ENCODE measurements around the gene CCDC88A. TPM values are rescaled to one million over a fixed set of nuclear protein-coding genes. Genes with fewer than 3 reads are reported as not detected.
A peak's percentile ranks its signal among the peaks of the same experiment; 100 is the strongest.

The CCDC88A gene
- total RNA-seq, 1 donor from 2014 or later = 66.7 TPM

DNA sequence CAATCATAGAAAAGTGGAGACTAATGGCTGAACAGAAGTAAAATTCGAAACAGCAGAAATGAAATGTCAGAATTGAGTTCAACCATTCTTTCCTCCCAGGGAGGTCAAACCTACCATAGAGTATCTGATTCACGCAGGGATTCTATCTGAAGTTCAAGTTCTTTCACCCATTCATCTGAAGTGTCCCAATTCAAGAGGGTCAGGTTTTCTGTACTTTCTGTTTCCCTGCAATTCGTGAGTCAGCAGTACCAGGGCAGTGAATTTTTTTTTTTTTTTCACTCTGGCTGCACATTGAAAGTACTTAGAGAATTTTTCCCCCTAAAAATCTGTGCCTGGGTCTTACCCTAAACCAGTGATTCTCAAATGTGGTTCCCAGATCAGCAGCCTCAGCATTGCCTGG is 40.9 kb upstream of the CCDC88A start:
- Histone ChIP-seq H3K27ac (ENCODE audit: low read depth, low read length) (no peak overlapping the region), H3K4me3 (ENCODE audit: insufficient read depth, low read depth, low read length) (no peak overlapping the region), H3K36me3 (ENCODE audit: insufficient read depth, low read length) (no peaks in the 10 kb centered on the region), H3K9ac (ENCODE audit: low read length) (no peak overlapping the region), H3K27me3 (ENCODE audit: insufficient read depth, low read length) (no peaks in the 10 kb centered on the region), H2AFZ (ENCODE audit: low read depth, low read length) (no peak overlapping the region), H4K20me1 (ENCODE audit: insufficient read depth, low read length) (no peaks in the 10 kb centered on the region), H3K4me2 (ENCODE audit: low read length) (no peak overlapping the region), H3K9me3 (ENCODE audit: insufficient read depth, low read depth, low read length) (peaks cover 2% of the 10 kb centered on the region), H3K79me2 (ENCODE audit: insufficient read depth, low read length) (no peaks in the 10 kb centered on the region), H3K4me1 (ENCODE audit: insufficient read depth, low read length) (no peaks in the 10 kb centered on the region)
- Mint-ChIP-seq H3K27me3 (ENCODE audit: low read depth, unreplicated experiment) (peaks cover 15% of the 10 kb centered on the region), H3K36me3 (ENCODE audit: low read depth, unreplicated experiment) (no peaks in the 10 kb centered on the region), H3K4me3 (ENCODE audit: unreplicated experiment) (no peak overlapping the region), H3K4me1 (ENCODE audit: low read depth, unreplicated experiment) (peaks cover 2% of the 10 kb centered on the region), H3K27ac (ENCODE audit: unreplicated experiment) (no peak overlapping the region), H3K9me3 (ENCODE audit: unreplicated experiment) (peaks cover 11% of the 10 kb centered on the region)
- TF ChIP-seq CTCF (IDR thresholded peaks at IDR 0.05; ENCODE audit: insufficient read depth, low read depth, low read length) = no peak
- no peak for TF ChIP-seq EZH2 (IDR thresholded peaks at IDR 0.05; ENCODE audit: insufficient read depth, low read length)
- DNase-seq (ENCODE audit: low read depth) (peak; percentile 20), FAIRE-seq (no peak)

GRCh38 chr2:55459714-55460274 is 40.1 kb upstream of the CCDC88A start:
- no peak overlapping the region for H3K27ac ChIP-seq (ENCODE audit: low read depth, low read length)
- H3K4me1 ChIP-seq (ENCODE audit: insufficient read depth, low read length) = no peaks in the 10 kb centered on the region
- no peaks in the 10 kb centered on the region for H3K36me3 ChIP-seq (ENCODE audit: insufficient read depth, low read length)
- Mint-ChIP-seq H3K9me3 (ENCODE audit: unreplicated experiment) (peaks cover 11% of the 10 kb centered on the region), H3K27ac (ENCODE audit: unreplicated experiment) (no peak overlapping the region), H3K4me3 (ENCODE audit: unreplicated experiment) (no peak overlapping the region), H3K36me3 (ENCODE audit: low read depth, unreplicated experiment) (no peaks in the 10 kb centered on the region), H3K27me3 (ENCODE audit: low read depth, unreplicated experiment) (peaks cover 9% of the 10 kb centered on the region), H3K4me1 (ENCODE audit: low read depth, unreplicated experiment) (peaks cover 2% of the 10 kb centered on the region)
- FAIRE-seq (no peak), DNase-seq (ENCODE audit: low read depth) (no peak)
- no peak overlapping the region for H3K9ac ChIP-seq (ENCODE audit: low read length)
- H3K4me3 ChIP-seq (ENCODE audit: insufficient read depth, low read depth, low read length) = no peak overlapping the region
- TF ChIP-seq CTCF (IDR thresholded peaks at IDR 0.05; ENCODE audit: insufficient read depth, low read depth, low read length) (no peak), EZH2 (IDR thresholded peaks at IDR 0.05; ENCODE audit: insufficient read depth, low read length) (no peak)
- no peaks in the 10 kb centered on the region for H3K79me2 ChIP-seq (ENCODE audit: insufficient read depth, low read length)
- no peak overlapping the region for H3K4me2 ChIP-seq (ENCODE audit: low read length)
- H3K9me3 ChIP-seq (ENCODE audit: insufficient read depth, low read depth, low read length) = peaks cover 2% of the 10 kb centered on the region
- H2AFZ ChIP-seq (ENCODE audit: low read depth, low read length) = no peak overlapping the region
- no peaks in the 10 kb centered on the region for H3K27me3 ChIP-seq (ENCODE audit: insufficient read depth, low read length)
- no peaks in the 10 kb centered on the region for H4K20me1 ChIP-seq (ENCODE audit: insufficient read depth, low read length)

DNA sequence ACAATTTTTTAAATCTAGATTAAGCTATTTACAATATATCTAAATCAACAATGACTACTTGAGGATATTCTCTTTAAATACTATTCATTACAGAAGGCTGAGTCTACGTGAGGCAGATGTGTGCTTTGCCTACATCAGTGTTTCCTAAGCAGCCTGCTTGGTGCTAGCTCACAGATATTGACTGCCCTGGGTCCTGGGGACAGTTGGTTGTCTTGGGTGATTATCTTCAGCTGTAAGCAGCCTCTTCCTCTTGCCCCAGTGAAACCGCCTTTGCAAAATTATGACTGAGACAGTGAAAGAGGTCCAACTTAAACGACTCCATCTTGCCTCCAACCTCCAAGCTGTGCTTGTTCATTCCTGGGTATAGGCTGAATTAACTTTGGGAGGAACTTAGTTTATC is 39.6 kb upstream of the CCDC88A start:
- Histone ChIP-seq H3K4me1 (ENCODE audit: insufficient read depth, low read length) (no peaks in the 10 kb centered on the region), H3K4me2 (ENCODE audit: low read length) (no peak overlapping the region), H3K9ac (ENCODE audit: low read length) (no peak overlapping the region), H3K27me3 (ENCODE audit: insufficient read depth, low read length) (no peaks in the 10 kb centered on the region), H3K4me3 (ENCODE audit: insufficient read depth, low read depth, low read length) (no peak overlapping the region), H4K20me1 (ENCODE audit: insufficient read depth, low read length) (no peaks in the 10 kb centered on the region), H3K9me3 (ENCODE audit: insufficient read depth, low read depth, low read length) (peaks cover 2% of the 10 kb centered on the region), H3K79me2 (ENCODE audit: insufficient read depth, low read length) (no peaks in the 10 kb centered on the region), H3K27ac (ENCODE audit: low read depth, low read length) (no peak overlapping the region), H2AFZ (ENCODE audit: low read depth, low read length) (no peak overlapping the region), H3K36me3 (ENCODE audit: insufficient read depth, low read length) (no peaks in the 10 kb centered on the region)
- TF ChIP-seq CTCF (IDR thresholded peaks at IDR 0.05; ENCODE audit: insufficient read depth, low read depth, low read length) (no peak), EZH2 (IDR thresholded peaks at IDR 0.05; ENCODE audit: insufficient read depth, low read length) (no peak)
- H3K36me3 Mint-ChIP-seq (ENCODE audit: low read depth, unreplicated experiment) = no peaks in the 10 kb centered on the region
- DNase-seq (ENCODE audit: low read depth) = no peak
- FAIRE-seq = no peak
- peaks cover 2% of the 10 kb centered on the region for H3K4me1 Mint-ChIP-seq (ENCODE audit: low read depth, unreplicated experiment)
- H3K4me3 Mint-ChIP-seq (ENCODE audit: unreplicated experiment) = no peak overlapping the region
- peaks cover 11% of the 10 kb centered on the region for H3K9me3 Mint-ChIP-seq (ENCODE audit: unreplicated experiment)
- no peak overlapping the region for H3K27ac Mint-ChIP-seq (ENCODE audit: unreplicated experiment)
- H3K27me3 Mint-ChIP-seq (ENCODE audit: low read depth, unreplicated experiment) = peaks cover 6% of the 10 kb centered on the region

Measured in astrocyte (in vitro differentiated cells and primary cell).